HG02759 (cell line): ENCODE results near the gene PAPPA.

Experiments used
- ATAC-seq: cut with Tn5 transposase; IDR thresholded peaks from one replicate; pipeline ENCODE4 v1.9.1; 2021; ENCODE audit warnings: mild to moderate bottlenecking, moderate library complexity; ENCODE audit not compliant: unreplicated experiment

The PAPPA gene

DNA sequence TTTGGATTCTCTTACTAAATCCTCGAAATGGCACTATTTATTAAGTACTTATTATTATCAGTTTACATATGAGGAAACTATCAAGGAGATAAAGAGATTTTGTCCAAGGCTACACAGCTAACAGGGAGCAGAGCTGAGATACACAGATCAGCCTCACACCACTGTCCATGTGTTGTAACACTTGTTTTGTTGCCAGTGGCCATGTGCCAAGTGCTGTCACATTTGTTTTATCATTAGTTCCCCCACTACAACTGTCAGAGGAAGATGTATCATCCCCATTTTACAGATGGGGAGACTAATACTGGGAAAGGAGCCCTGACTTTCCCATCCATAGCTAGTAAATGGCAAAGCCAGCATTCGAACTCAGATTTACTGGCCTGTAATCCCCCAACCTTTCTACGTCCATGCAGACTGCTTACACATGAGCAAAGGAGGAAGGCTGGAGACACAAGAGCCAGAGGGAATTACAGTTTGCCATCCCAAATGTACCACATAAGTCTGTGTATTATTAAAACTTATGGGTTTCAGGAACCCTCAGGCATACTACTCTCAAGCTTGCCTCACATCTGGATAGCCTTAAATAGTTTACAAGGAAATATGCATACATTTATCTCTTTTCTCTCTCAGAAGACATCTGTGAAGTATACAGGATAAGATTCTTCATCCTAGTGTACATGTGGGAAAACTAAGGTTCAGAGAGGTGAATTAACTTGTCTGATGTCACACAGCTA is 25.1 kb downstream of the PAPPA start:
- ATAC-seq = no peak

DNA sequence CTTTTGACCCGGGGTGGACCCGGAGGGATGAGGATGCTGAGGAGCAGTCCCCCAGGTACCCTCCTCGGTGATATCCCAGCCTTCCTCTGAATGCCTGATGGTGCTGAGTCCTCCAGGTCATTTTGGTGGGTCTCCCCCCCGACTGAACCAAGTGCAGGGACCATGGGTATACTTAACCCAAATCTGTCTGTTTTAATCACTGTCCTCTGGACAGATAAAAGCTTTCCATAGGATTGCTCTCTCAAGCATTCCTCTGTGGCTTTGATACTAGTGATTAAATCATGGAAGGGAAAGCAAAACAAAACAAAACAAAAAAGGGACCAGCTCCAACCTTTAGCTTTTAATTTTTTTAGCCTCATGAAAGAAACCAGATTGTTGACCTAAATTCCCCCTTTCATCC is 26.0 kb downstream of the PAPPA start:
- ATAC-seq = no peak

DNA sequence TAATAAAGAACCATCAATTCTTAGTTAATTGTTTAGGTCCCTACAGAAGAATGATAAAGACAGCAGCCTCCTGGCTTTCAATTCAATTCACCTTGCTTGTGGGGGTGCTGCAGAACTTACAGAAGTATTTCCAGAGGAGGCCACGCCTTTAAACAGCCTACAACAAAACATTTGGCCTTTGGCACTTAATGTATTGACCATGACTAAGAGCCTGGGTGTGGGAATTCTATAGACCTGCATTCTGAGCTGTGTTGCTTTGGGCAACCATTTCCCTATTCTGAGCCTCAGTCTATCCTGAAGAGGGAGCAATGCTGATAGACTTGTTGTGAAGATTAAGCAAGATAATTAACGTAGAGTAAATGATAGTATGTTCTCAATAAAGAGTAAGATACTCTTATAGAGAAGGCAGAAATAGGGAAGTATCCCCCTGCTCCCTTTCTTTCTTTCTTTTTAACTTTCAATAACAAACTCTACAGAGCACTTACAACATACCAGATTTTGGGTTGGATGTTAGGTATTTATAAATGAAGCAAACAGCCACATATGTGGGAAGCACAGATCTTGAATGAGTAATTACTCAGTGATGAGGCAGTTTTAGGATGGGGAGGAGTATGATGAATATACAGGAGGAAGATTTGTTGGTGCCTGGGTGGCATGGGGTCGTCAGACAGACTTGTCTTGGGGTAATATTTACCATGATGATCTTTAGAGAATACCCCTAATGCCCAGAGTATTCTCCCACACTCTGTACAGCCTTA is 28.4 kb downstream of the PAPPA start:
- ATAC-seq = no peak

DNA sequence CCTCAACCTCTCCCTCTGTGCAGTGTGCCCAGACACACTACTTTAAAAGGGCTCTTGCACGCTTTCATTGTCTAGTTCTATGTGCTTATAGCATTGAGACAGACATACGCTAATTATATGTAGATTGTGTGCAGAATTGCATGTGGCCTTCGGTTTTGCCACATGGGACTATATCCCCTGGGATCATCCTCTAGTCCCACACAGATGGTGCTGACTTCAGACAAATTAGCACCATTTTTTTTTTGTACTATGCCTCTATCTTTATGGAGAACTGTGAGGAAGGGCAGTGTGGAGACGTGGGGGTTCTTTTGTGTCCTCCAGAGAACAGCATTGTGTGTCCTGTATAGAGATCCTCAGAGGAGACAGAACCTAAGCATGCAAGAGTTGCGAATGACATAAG is 29.3 kb downstream of the PAPPA start:
- ATAC-seq = no peak

DNA sequence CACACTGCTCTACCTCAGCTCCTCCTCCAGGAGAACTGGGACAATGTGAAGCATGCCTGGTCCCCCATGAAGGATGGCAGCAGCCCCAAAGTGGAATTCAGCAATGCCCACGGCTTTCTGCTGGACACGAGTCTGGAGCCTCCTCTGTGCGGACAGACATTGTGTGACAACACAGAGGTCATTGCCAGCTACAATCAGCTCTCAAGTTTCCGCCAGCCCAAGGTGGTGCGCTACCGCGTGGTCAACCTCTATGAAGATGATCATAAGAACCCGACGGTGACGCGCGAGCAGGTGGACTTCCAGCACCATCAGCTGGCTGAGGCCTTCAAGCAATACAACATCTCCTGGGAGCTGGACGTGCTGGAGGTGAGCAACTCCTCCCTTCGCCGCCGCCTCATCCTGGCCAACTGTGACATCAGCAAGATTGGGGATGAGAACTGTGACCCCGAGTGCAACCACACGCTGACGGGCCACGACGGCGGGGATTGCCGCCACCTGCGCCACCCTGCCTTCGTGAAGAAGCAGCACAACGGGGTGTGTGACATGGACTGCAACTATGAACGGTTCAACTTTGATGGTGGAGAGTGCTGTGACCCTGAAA is 34.1 kb downstream of the PAPPA start:
- no peak for ATAC-seq

DNA sequence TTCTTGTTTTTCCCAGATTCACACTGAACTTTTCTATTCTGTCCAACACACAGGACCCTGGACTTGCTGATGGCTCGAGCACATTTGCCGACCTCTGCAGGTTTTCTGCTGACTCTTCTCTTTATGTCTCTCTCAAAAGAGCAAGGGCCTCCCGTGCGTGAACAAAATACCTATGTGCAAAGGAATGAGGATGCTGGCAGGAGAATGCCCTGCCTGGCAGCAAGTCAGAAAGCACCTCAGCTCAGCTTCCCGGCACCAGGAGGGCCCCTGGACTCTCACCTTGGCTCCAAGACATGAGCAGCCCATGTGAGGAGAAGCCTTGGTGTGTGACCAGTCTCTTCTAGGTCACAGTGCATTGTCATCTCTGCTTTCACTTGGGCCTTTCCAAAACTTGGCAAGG is 36.1 kb downstream of the PAPPA start:
- no peak for ATAC-seq

DNA sequence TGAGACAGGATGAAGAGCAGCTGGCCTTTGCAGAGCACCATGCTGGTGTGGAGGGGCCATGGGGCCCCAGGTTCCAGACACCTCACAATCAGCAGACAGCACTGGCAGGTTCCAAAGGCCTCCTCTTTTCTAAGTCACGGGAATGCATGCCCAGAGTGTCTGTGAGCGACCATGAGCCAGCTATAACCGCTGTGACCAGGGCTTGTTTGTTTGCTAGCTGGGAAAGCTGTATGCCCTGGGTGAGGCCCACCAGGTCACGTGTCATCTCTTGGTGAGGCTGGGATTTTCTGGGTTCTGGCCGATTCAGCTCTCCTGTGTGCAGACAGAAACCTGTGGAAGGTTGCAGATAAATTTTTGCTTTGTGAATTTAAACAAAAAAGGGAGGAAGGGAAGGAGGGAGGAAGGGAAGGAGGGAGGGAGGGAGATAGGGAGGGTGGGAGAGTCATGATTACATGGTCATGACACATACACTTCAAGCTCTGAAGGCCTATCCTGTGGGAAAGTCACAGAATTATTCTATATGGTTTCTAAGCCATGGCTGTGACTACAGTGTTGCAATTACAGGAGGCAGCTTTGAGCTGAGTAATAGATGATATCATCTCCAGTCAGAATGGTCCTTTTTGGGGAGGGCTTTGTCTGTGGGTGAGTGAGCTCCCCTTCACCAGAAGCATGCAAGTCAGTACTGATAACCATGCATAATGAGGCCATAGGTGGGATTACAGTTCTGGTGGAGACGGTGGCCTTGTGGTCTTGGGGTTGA is 37.2 kb downstream of the PAPPA start:
- no peak for ATAC-seq

DNA sequence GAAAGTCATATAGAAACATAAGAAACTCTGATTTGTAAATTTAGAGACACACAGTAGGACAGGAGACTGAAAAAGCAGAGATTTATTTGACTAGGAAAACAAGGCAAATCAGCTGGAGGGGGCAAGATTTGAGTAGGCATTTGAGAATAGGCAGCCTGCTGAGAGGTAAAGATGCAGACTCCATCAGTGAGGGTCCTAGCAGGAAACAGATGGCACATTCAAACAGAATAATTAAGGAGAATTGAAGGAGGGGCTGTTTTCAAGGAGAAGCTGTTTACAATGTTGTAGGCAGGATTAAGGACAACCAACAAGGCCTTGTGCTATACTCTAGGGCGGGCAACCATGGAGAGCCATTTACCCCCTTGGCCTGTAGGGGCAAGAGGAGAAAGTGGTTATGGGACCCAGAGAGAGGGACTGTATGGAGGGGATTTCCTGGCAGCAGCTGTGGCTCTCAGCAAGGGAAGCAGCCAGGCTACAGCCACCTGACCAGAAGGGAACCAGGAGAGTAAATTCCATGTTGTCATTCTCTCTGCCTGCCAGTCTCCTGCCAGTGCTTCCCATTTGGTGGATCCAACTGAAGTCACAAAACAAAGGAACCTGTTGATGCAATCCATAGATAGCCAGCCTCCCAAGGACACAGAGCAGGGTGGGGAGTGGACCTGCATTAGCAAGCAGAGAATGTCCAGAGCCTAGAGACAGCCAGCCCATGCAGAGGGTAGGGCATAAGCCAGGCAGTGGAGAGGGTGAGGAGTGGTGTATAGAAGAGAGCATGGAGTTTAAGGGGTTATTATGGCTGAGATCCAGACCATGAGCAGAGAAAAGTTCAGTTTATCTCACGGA is 38.2 kb downstream of the PAPPA start:
- no peak for ATAC-seq

DNA sequence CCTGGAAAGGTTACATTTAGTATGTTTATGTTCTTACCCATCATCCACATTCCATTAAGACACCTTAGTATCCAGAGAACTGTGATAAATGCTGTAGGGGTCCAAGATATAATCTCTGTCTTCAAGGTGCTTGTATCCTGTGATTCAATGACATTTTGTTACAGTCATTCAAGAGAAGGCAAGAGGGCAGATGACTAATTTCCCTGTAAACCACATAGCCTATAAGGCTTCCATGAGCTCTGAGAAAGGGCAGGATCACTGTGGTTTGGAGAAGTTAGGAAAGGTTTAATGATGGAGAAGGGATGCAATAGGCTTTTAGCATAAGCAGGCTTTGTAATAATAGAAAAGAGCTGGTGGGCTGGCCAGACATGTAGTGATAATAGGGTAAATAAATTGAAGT is 40.0 kb downstream of the PAPPA start:
- ATAC-seq = no peak

DNA sequence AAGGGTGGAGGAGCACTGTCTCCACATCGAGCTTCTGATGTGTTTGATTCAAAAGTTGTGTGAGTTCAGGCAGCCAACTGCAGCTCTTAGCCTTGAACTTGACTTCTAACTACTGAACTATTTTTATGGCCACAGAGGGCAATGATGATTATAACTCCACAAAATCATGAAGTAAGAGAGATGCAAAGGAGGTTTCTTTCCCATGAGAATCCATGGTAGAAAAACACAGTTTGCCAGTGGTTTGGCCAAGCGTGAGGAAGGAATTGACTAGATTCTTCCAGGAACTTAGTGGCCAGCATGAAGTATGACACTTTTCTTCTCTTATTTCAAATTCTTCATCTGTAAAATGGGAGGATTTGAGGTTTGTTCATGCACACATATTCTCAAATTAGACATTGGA is 43.2 kb downstream of the PAPPA start:
- ATAC-seq = no peak

DNA sequence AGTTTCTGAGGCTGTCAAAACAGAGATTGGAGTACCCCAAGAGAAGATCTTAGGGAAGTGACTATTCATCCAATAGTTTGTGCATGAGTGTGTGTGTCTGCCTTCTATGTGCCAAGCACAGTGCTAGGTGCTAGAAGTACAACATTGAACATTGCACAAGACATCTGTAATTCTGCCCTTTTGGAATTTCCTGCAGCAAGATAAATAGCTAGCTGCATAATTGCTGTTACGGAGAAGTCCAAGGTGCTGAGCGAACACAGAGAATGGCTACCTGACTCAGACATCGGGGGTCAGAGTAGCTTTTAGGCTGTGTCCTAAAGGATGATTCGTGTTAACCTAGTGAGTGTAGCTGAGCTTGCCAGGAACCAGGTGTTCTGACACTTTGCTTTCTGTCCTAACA is 44.8 kb downstream of the PAPPA start:
- ATAC-seq = no peak

DNA sequence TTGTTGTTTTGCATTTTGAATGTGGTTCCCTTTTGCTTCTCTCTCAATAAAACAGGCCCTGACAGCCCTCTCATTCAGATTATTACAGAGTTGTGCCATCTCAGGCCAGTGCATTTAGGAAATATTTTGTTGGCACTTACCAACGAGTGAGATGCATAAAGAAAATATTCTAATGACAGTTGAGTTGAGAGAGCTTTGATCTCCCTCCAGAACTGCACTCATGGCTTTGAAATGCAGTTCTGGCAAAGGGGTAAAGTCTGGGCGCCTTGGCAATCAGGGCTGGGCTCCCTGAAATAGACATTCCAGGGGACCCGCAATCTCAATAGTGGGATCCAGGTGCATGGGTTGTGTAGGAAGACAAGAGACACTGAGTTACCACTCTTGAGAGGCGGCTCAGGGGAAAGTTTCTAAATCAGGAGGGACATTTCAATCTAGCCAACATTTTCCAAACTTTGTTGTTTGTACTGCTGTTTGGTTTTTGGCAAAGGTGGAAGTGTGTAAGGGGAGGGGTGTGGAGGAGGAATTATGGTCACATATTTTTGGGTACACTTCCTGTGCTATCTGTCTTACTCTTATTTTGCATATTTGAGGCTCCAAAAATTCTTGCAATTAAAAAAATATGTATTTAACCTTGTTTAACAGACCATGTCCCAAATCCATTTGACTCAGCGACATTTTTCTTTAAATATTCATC is 48.8 kb downstream of the PAPPA start:
- ATAC-seq = no peak

DNA sequence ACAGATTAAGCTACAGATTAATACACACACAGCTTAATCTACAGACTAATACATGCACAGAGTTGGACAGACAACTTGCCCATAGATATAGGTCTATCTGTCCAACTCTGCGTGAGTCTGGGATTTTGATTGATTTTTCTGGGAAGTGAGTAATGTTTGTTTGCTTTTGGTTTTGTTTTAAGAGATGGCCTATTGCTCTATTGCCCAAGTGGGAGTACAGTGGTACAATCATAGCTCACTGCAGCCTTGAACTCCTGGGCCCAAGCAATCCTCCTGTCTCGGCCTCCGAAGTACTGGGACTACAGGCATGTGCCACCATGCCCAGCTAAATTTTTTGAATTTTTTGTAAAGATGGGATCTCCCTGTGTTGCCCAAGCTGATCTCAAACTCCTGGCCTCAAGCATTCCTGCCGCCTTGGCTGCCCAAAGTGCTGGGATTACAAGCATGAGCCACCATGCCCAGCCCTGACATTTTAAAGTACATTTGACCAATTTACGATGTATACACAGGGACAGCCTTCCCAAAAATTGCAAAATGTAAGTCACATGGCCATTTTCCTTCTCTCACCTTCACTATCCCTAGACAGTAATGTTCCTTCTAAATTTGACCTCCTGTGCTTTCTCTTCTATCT is 50.8 kb downstream of the PAPPA start:
- ATAC-seq = no peak

DNA sequence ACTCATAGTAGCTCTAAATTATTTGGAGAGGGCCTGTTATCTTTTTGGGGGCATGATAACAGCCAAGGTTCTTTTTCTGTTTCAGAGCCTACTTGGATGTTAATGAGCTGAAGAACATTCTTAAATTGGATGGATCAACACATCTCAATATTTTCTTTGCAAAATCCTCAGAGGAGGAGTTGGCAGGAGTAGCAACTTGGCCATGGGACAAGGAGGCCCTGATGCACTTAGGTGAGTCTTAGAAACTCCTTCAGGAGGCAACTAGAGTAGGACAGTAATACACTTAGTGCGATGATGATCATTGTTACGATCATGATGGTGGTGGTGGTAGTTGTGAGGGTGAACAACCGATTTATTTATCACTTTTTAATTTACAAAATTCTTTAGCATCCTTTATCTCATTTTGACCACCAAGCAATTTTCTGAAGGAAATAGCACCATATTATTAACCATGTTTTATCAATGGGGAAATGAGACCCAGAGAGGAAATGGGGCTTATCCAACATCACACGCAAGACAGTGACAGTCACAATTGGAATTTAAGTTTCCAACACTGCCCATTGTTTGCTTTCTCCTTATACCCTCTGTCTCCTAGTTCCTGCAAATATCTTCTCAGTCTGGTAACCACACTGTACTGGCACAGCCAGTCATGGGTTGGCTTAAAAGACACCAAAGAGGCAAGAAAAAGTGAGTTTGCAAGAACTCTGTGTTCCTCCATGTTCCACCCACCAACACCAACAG is 54.0 kb downstream of the PAPPA start:
- ATAC-seq = no peak

DNA sequence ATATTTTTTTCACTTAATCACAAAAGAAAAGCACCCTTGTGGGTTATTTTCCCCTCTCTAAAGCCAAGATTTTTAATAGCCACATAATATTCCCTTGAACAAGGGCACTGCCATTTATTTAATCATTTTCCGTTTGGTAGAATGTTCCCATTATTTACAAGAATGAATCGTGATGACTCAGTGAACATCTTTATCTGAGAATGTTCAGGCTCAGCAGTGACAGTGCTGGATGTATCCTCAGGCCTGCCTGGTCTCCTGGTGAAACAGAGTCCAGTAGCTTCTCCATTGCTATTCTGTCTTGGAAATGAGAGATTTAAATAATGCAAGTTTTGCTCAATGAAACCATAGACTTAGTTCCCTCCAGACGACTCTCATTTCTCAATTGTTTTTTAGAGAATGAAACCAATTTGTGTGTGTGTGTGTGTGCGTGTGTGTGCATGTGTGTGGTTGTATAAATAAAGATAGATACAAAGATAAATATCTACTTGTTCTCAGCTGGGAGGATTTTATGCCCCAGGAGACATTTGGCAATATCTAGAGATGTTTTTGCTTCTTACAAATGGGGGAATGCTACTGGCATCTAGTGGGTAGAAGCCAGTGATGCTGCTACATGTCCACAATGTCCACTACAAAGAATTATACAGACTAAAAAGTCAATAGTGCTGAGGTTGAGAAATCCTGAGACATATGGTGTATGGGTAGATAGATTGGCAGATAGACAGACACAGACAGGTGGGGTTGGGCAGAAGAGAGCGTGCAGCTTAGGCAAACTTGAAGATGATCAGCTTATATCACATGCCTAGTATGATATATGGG is 55.0 kb downstream of the PAPPA start:
- ATAC-seq = no peak

DNA sequence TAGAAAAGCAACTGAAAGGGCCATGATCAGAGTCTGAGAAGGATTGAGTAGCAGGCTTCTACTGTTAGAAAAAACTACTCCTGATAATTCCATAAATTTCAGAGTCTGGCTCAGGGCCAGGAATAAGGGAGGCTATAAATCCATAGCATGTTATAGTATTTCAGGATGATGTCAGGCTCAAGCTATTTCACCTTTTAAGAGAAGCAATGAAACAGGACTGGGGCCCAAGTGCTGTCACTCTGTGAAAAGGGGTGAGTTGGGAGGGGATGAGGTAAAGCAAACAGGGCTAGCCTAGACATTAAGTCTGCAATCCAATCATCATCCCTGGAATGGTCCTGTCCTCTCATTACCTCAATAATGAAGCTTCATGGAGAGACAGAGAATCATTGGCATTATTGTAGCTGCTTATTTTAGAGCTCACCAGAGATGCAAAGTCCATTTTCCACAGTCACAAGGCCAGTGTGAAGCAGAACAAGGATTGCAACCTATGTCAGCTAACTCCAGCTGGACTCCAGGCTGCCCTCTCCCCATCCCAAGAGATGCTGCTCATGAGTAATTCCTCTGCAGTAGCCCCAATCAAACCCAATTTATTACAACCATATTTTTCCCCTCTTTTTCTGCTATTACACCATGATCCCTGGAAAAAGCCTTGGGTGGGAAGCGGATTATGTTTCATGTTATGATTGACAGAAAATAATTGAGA is 56.0 kb downstream of the PAPPA start:
- ATAC-seq = no peak

DNA sequence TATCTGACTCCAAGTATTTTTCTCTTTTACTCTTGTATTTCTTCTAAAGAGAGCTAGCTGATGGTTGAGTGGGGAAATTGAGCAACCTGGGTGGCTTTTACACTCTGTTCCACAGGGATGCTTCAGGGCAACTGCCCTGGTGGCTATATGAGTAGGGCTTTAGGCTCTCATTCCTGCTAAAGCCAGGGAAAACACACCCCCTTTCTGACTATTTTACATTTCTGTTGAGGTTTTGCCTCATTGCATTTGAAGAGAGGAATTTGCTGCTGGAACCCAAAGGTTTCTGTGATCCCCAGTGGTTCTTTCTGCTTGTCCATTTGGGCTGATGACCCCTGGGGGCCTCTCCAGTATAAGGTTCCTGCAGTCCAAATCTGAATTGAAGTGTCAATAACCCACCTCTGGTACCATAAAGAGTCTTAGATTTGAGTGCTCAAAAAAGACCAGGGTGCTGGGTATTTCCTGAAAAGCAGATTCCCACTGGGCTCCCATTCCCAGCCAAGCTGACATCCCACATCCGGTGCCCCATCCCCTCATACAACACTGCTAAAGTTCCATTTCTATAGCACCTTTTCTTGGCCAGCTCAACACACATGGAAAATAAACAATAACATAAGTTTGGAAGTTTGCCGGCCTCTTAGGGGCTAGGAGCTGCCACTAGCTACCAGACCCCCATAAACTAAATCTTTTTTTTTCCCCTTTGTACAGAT is 59.5 kb downstream of the PAPPA start:
- no peak for ATAC-seq
